Fibroblast of the aortic adventitia (primary cell): ENCODE measurements around the gene GPR135. TPM values are rescaled to one million over a fixed set of nuclear protein-coding genes. Genes with fewer than 3 reads are reported as not detected.

Source experiments
- DNase-seq: peaks from one replicate; pipeline ENCODE4 v3.0.0-alpha.2; 2010; ENCODE audit warnings: low read depth
- H3K4me3 ChIP-seq: 2 replicates; pipeline ENCODE4 v1.5.1; 2011; ENCODE audit warnings: low read depth, mild to moderate bottlenecking, control low read depth, low read length, moderate library complexity
- total RNA-seq: library from RNA; depleted of rRNA; stranded (reverse); fragments of >200 nt; gene quantifications from 2 replicates; pipeline ENCODE4 v1.2.3, GENCODE V29; 2012; ENCODE audit warnings: low replicate concordance
- TF ChIP-seq, protein P1 (sequence below): IDR thresholded peaks from 2 replicates; pipeline ENCODE4 v1.5.1; 2011; ENCODE audit warnings: mild to moderate bottlenecking, low read length, control low read depth, inconsistent platforms; ENCODE audit not compliant: insufficient read depth

The GPR135 gene
- total RNA-seq, 1 donor, result 4.3 TPM

DNA sequence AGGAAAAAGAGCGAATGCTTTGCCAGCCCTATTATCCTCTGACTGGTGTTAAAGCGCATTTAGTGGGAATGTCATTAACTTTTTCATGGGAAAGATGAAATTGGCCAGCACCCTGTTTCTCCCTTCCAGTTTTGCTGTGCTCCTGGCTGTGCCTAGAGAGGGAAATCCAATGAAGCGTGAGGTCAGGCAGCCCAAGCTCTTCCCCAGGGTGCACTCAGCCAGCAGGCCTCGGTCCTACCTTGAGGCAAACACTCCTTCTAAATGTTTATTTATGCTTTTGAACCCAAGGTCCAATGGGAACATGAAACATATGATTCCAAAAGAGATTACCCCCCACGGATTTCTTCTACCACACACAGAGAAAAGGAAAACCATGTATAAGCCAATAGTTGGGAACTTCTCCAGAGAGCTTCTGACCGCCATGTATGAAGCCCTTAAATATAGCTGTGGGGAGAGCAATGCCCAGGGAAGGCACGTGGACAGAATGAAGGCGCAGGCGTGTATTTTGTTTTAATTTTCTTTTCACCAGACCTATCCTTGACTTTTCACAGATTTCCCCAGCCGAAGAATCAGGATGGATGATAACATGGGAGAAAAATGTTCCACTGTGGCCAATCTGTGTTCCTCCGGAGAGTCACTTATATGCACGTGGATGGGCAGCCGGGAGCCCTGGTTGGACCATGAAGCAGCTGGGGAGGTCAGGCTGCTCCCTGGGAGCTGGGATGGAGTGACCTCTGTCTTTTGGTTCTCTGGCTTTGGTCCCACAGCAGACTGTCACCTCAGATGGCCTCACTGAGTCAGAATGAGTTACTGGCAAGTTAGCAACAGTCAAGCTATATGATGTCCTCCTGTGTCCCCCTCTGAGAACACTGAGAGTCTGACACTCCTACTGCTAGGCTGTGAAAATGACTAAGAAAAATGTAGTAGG lies 37.3 kb downstream of the GPR135 start:
- peak; percentile 75 for DNase-seq
- TF ChIP-seq, protein P1, sequence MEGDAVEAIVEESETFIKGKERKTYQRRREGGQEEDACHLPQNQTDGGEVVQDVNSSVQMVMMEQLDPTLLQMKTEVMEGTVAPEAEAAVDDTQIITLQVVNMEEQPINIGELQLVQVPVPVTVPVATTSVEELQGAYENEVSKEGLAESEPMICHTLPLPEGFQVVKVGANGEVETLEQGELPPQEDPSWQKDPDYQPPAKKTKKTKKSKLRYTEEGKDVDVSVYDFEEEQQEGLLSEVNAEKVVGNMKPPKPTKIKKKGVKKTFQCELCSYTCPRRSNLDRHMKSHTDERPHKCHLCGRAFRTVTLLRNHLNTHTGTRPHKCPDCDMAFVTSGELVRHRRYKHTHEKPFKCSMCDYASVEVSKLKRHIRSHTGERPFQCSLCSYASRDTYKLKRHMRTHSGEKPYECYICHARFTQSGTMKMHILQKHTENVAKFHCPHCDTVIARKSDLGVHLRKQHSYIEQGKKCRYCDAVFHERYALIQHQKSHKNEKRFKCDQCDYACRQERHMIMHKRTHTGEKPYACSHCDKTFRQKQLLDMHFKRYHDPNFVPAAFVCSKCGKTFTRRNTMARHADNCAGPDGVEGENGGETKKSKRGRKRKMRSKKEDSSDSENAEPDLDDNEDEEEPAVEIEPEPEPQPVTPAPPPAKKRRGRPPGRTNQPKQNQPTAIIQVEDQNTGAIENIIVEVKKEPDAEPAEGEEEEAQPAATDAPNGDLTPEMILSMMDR, result no peak
- H3K4me3 ChIP-seq, result no peak overlapping the region

GRCh38 chr14:59425322-59425935 lies 39.8 kb downstream of the GPR135 start:
- no peak overlapping the region for H3K4me3 ChIP-seq
- TF ChIP-seq, protein P1, result peak; percentile 44
- peak; percentile 48 for DNase-seq

DNA sequence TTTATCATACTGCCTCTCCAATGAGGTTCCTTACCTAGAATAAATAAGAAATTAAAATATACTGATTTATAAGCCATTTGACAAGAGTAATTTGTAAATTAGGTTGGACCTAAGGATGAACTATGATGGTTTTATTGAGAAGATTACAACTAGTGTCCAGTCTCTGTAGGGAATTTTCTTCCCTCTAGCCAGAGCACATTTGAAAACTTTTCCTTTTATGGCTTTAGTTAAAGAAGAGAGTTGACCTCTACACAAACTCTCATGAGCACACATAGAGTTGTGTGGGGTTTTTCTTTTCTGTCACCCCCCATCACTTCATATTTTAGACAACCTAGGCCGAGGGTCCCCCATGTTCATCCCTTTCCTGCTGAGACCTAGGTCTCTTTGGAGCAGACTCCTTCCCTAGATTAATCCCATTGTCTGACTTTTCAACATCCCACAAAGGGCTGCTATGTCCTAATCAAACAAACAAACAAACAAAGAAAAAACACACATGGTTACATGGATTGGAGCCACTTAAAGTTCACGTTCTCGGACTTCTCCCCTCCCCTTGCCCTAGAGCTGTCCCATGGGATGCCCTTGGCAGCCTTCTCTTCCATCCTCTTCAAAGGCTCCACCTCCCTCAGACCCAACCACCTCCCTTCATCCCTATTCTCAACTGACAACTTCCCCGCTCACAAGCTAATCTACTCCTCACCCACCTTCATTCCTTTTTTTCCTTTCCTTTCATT lies 40.7 kb downstream of the GPR135 start:
- TF ChIP-seq, protein P1, result no peak
- H3K4me3 ChIP-seq, result no peak overlapping the region
- no peak for DNase-seq

- TF ChIP-seq, protein P1, result peak; percentile 16
- DNase-seq, result peak; percentile 76
- H3K4me3 ChIP-seq, result no peak overlapping the region
These were observed 42.9 kb downstream of the GPR135 start for GRCh38 chr14:59422069-59422881.

DNA sequence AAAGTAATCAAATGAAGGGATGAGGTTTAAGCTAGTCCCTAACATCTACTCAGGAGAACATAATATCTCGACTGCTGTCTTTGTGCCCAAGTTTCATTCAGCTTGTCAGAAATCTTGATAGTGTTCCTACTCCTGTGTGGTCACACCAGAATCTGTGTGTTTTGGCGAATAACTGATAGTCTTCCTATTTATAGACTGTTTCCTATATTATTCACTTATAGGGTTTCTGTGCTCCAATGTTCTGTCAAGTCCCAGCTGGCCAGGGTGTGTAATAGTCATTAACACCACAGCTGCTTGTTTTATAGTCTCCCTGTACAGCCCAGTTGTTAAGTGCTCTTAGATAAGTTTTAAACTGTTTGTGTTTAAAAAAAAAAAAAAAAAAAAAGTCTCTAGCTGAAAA lies 45.9 kb downstream of the GPR135 start:
- H3K4me3 ChIP-seq, result no peak overlapping the region
- DNase-seq, result peak; percentile 28
- TF ChIP-seq, protein P1, result no peak

DNA sequence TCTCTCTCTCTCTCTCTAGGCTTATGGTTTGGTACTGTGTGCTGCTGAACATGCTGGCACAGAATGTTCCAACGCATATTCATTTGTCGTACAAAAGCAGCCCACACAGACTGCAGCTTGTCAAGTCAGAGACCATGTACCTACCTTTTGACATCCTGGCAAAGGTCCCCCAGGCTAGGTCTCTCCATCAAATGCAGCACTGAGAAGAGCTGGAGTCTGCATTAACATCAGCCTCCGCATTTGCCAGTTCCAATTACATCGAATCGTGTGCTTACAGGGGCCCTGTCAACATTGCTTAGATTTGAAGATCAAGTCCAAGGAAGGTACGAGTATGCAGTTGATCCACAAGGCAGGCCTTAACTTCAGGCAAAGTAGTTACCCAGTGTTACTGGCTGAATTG lies 47.9 kb downstream of the GPR135 start:
- TF ChIP-seq, protein P1, result no peak
- H3K4me3 ChIP-seq, result no peak overlapping the region
- DNase-seq, result no peak
